Activated T-helper 1 cell treated with anti-CD3 and anti-CD28 coated beads, Interleukin-2, amount 50 U/mL, for 16 hours (primary cell): Measurements from ENCODE around the gene ANKRD60.
A peak's percentile ranks its signal among the peaks of the same experiment; 100 is the strongest.

Source experiments
- DNase-seq, 2 donors: peaks; one replicate each; pipeline ENCODE4 v3.0.0-alpha.2; 2020; ENCODE audit warnings: low read depth in 1 of 2, low spot score in 1 of 2

The ANKRD60 gene, protein sequence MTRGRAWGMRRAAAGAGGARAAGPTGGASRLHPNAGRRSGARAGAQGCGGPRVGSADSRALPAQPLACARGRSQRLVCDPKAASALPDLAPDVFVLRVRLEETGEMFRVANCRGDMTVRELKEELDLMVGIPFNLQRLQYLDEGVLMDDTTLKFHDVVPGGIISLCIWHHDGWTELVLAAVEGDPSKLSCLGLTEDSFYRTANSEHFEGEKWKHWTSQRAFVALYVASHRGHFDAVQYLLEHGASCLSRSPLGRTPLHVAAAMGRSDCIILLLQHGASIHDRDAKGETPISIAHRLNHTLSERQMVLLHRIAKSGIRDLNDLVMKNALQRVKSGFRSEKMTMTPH

DNA sequence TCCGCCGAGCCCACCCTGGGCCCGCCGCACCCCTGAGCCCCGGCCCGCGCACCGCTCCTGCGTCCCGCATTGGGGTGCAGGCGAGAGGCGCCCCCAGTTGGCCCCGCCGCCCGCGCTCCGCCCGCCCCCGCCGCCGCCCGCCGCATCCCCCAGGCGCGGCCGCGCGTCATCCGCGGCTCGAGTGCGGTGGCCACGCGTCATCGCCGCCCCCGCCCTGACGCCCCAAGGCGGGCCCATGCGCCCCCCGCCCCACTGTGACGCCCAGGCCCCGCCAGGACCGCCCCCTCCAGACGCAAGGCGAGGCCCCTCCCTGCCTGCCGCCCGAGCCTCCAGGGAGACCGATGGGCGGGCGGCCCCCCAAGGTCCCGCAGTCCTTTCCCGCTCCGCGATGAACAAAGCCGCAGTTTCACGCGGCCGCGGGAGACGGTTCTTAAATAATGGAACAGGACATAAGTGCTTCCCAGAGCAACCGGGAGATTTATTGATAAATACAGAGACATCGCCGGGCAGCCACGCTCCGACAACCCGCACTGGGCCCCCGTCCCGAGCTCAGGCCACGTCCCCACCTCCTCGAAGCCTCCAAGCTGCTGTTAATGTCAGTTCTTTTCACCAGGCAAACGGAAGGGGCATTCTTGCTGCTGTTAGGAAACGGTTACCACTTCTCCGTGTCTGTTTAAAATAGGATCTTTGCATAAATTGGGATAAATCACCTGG lies at the start of gene ANKRD60:
ANKRD60 (minus strand) TSS at position 170 of the 714 bp plus-strand sequence; CDS start at position 170, 0 bp downstream.
- DNase-seq = peak in 1 of 2 donors; percentile 28

DNA sequence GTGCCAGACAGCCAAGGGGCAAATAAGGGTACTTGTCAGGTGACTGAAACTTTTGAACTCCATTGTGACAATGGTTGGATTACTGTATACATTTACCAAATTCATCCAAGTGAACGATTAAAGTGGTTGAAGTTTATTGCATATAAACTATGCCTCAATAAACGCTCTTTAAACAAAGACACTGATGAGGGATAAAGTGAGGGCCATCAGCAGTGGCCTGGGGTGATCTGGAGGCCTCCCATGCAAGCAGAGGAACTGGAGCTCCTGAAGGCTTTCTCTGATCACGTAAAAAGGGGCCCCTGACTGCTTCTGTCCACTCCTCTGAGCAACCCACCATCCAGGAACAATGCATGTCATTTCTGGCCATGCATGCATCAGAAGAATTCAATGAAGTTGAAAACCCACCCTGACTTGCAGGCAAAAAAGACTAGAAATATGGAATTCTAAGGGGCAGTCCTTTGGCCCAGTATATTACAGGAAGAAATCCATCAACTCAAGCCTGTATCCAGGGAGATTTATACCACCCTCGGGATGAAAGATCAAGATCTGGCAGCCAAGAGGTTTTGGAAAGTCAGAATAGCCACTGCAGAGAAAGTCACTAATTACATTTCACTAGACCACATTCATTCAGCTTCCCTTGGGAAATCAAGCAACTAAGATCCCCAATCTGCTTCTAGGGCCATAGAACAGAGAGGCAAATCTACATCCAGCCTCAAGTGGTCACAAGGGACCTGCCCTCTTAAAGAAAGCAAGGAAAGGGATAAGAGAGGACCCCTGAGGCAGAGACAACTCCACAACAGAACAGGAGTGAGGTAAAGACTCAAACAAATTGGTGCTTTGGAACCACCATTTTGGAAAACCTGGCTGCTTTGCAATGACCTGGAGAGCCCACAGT lies 49.4 kb upstream of the ANKRD60 start:
- no peak for DNase-seq

DNA sequence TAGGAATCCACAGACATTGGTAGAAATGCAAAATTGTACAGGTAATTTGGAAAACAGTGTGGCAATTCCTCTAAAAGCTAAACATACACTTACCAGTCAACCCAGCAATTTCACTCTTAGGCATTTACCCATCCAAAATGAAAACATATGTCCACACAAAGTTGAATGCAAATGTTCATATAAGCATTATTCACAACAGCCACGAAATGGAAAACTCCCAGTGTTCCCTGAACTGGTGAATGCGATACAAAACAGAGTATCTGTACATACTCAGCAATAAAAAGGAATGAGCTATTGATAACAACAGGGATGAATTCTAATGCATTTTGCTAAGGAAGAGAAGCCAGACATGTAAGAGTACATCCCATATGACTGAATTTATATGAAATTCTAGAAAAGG lies 48.7 kb upstream of the ANKRD60 start:
- DNase-seq = no peak

DNA sequence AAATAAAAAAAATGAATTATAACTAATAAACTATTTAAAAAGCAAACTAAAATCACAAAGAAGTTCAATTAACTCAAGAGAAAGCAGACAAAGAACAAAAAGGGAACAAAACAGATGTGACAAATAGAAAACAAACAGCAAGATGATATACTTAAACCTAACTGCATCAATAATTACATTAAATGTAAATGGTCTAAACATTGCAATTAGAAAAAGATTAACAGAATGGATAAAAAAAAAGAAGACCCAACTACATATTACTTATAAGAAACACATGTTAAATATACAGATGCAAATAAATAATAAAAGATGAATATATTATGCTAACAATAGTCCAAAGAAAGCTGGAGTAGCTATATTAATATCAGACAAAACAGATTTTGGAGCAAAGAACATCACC lies 45.9 kb upstream of the ANKRD60 start:
- no peak for DNase-seq

DNA sequence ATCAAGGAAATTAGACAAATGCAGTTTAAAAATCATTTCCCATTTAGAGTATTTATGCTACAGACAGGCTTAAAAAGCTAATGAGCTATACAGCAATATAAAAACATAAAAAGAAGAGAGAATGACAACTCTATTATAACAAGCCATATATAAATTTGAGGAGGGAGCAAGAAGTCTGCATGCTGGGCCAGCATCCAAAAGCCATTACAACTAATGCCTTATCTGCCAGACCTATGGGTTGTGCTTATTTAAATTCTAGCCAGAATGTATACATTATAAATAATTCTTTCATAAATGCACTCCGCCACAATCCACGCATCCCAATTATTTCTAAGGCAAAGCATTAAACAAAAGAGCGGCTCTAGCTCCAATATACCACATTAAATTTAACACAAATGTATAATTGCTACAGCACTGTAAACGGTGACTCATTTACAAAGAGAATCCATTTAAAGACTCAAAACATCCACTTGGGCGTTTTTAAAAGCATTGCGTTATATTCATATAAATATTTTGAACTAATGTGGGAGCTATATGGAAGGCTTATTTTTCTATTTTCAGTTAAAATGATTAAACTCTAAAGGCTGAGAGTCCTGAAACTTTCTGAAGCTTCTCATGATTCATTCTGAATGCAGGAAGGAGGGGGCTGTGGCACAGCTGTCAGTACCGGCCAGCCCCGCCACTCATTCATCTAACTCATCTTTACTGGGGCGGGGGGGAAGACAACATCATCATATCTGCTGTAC lies 43.3 kb upstream of the ANKRD60 start:
- no peak for DNase-seq

DNA sequence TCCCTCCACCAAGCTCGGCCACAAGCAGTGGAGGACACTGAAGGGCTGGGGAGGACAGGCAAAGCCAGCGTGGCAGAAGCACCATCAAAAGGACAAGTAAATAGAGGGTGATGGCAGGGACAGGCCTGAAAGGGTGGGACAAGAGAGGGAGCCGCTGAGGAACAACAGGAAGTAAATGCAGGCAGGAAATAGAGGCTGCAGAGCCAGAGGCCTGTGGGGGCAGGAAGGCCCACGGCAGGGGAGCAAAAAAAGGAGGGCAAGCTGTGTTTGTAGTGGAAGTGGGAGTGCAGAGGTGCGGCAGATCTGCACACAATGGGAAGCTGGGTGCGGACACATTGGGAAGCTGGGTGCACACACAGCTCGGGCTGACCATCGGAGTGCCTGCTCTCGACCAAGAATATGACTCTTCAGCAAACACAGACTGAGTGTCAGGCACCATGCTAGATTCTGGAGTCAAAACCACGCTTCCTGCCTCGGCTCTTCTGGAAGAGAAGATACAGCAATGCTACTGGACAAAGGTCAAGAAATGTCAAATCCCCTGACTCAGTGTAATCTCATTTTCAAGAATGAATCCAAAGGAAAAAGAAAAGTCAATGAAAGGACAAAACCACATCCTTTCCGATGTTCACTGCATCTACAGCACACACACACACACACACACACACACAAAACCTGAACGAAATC lies 40.6 kb upstream of the ANKRD60 start:
- DNase-seq = no peak

DNA sequence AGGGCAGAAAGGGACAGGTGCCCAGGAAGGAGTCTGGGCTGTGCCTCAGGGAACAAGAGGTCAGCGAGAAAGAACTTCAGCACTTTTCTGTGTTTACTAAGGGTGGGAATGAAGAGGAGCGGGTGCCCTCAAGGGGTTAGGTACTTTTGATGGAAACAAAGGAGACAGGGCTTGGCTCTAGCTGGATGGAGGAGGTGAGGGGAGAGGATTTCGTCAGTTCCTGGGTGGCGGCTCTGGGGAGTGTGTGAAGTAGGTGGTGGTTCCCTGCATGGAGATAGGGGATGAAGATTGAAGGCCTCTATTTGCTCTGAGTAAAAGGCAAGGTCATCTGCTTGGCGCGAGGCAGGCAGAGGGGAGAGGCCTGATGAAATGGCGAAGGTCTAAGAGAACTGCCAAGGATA lies 40.0 kb upstream of the ANKRD60 start:
- DNase-seq = no peak

DNA sequence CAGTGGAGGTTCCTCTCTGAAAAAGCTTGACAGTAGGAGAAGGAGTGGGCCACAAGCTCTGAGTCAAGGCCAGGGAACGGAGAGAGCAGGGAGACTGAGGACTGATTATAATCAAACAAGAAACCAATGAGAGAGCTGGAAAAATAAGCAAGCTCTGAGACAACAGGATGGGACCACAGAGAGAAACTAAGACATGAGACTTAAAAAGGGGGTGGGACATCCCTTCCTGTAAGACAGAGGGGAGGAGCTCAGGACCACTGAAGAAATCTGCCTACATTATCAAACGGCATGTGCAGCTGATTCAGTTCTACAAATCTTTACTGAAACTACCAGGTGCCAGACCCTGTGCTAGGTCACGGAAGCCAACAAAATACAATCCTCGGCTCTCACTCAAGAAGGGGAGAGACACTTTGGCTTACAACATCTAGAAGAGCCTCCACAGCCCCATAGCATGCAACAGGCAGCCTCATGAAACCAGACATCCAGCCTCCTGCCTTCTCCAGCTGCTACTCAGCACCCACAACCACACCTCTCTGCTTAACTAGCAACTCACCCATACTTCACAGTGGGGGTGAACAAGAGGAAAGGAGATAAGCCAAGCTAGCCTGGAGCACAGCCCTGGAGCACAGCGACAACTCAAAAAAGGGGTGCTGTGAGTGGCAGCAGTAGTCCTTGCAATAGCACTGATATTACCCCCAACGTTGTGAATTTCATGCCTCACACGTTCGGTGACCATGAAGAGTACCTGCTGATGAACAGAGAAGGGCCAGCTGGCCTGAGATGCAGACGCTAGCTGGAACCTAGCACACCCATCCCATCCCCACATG lies 39.1 kb upstream of the ANKRD60 start:
- no peak for DNase-seq

DNA sequence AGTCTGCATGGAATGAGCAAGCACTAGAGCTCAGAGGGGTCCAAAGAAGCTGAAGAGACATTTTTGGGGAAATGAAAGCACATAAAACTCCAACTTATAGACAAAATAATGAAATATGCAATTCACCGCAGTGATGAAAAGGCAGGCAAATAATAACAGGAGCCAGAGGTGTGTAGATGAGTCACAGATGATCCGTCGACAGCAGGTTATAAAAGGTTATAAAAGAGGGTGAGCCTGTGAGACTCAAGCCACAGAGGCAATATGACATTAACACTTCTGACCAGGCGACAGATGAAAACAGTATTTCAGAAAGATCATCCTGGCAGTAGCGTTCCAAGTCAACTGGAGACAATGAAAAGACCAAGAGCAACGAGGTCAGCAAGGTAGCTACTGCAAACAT lies 35.8 kb upstream of the ANKRD60 start:
- no peak for DNase-seq

DNA sequence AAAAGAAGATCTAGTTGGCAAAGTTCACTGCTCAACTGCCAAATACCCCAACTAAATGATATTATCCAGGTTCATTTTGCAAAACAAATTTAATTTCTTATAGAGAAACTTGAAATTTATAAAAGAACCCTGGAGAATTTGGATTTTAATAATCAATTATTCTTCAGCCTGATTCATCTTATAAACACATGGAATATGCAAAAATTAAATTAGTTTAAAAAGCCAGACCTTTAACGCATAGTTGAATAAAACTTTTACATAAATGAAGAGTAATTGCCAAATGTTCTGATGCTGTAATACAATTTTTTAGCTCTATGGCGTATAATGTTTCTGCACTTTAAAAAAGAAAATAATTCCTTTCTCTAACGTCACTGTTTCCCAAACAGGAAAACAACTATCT lies 33.2 kb upstream of the ANKRD60 start:
- DNase-seq = no peak

DNA sequence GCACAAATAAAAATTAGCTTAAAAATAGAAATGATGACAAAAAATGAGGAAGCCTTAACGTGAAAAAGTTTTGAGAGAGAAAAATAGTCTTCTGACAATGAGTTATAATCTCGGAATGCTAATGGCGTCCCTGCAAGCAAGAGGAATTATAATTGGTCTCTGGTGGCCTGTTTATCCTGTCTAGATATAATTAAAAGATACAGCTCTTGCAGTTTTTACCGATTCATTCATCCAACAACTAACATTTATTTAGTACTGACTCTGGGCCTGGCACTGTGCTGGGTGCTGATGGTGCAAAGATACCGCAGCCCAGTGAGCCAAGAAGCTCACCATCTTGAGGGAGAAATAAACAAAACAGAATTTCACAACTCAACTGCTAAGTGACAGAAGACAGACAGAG lies 31.6 kb upstream of the ANKRD60 start:
- DNase-seq = no peak

DNA sequence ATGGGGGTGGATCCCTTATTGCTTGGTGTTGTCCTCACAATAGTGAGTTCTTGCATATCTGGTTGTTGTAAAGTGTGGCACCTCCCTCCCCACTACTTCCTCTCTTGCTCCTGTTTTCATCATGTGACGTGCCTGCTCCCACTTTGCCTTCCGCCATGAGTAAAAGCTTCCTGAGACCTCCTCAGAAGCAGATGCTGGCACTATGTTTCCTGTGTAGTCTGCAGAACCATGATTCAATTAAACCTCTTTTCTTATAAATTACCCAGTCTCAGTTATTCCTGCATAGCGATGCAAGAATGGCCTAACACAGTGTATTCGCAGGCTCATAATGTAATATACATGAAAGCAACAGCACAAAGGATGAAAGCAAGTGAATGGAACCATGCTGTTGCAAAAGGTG lies 28.4 kb upstream of the ANKRD60 start:
- DNase-seq = no peak

DNA sequence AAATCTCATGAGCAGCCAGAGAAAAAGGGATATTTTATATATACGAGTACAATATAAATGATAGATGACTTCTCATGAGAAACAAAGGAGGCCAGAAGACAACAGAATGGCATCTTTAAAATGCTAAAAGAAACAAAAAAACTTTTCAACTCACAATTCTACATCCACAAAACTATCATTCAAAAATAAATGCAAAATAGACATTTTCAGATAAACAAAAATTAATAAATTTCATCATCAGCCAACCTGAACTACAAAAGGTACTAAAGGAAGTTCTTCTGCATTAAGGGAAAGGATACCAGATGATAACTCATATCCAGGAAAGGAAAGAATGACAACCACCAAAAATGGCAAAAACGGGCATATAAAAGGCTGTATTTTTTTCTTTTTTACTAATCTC lies 27.9 kb upstream of the ANKRD60 start:
- DNase-seq = no peak

DNA sequence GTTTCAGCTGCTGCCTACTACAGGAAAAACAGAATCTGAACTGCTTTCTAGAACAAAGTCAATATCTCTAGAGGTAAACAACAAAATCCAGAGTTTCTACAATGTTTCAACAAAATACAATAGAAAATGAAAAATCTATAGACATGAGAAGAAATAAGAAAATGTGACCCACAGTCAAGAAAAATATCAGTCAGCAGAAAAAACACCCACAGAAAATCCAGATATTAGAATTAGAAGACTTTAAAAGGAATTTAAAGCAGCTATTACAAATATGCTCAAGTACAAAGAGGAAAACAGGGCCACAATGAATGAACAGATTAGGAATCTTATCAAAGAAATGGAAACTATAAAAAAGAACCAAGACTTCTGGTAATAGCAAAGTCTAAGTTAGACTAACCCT lies 26.4 kb upstream of the ANKRD60 start:
- no peak for DNase-seq

DNA sequence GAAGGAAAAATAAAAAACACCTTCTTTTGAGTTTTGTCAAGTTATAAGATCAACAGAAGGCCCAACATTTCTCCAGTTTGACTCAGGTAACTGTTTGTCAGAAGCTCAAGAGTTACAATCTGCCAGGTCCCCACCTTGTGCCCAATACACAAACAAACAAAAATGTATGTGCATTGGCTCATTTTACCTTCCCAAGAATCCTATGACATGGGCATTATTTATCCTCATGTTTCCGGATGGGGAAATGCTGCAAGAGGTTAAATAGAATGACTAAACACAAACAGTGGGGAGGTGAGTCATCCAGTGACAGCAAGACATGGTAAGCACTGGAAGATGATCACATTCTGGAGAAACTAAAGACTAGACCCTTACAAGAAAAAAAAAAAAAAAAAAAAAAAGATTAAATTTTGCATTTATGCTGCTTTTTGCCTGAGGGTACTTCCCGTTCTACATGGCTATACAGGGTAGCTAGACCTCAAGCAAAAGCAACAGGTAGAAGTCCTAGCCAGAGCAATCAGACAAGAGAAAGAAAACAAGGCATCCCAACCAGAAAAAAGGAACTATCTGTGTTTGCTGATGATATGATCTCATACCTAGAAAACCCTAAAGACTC lies 23.6 kb upstream of the ANKRD60 start:
- no peak for DNase-seq

DNA sequence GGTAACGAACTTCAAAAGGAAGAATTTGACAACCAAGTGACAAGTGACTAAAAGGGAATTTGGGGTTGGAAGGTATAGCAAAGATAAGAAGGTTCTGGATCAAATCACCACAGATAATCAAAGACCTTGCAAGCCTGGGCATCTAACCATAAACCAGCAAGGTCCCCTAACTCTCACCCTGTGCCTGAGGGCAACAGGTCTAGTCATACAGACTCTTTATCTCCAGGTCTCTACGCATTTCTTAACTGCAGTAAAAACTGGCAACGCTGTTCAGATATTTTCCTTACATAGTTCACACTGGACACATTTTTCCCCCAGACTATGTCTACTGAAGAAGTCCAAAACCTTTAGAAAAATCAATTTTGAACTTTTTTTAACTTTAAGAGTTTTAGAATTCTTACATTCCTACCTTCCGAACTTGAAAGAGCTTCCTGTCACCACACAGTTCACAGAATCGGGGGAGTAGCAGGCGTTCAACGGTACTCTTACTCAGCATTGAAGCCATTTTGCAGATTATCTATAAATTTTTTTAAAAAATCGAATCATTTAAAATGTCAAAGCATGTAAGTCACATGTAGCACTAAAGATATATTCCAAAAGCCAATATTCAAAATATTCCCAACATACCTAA lies 23.0 kb upstream of the ANKRD60 start:
- DNase-seq = no peak

DNA sequence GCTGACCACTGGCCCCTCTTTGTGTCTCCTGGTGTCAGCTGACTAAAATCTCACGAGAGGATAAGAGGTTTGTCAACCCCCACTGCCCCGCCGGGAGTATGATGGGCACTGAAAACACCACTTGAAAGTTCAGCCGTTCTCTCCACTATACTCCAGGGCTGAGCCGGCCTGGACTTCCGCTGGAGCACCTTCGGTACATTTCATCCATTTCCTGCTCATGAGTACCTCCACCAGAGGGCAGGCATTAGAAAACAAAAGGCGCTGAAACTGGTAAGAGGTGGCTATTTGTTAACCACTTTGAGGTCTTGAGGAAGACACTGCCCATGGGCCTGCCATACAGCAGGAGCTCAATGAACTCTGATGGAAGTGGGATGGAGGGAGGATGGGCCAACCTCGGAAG lies 17.9 kb upstream of the ANKRD60 start:
- no peak for DNase-seq

DNA sequence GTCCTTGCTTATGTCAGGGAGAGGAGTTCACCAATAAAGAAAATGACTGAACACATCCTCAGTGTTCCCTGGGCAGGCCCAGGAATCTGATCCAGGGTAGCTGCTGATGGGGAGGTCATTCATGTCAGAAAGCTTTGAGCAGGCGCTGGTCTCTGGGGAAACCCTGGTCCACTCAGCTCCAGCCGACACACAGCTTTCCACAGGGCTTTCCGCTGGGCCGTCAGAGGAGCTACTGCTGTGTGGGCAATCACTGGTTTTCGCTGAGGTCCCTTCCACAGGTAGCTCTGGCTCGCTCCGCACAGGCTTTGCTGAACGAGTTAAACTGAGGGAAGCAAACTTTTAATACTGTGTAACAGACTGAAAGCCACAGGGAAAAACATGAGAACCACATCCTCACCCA lies 17.5 kb upstream of the ANKRD60 start:
- DNase-seq = no peak
